T-helper 1 cell treated with Interleukin-12 subunit alpha and Interleukin-12 subunit beta and Interleukin-4 antibody, amounts not matched to agents 30 μg/mL and 1 μg/mL, for 36 hours (primary cell): ENCODE data around the gene CCL28.
A peak's percentile ranks its signal among the peaks of the same experiment; 100 is the strongest.
"Not testable (repeated sequence)": the region's sequence is repeated elsewhere in the genome, so short reads cannot be mapped to it uniquely, and the experiment has no call there.

Source experiments
- H3K27ac Mint-ChIP-seq: one replicate; pipeline ENCODE4 v1.8.0; 2021; ENCODE audit warnings: mild to moderate bottlenecking, mixed read lengths
- H3K27me3 Mint-ChIP-seq: one replicate; pipeline ENCODE4 v1.8.0; 2021; ENCODE audit warnings: low read depth, mixed read lengths
- H3K36me3 Mint-ChIP-seq: one replicate; pipeline ENCODE4 v1.8.0; 2021; ENCODE audit warnings: low read depth, mixed read lengths
- H3K4me1 Mint-ChIP-seq: one replicate; pipeline ENCODE4 v1.8.0; 2021; ENCODE audit warnings: low read depth, mixed read lengths
- H3K4me3 Mint-ChIP-seq: one replicate; pipeline ENCODE4 v1.8.0; 2021; ENCODE audit warnings: mild to moderate bottlenecking, moderate library complexity, mixed read lengths
- H3K9me3 Mint-ChIP-seq: one replicate; pipeline ENCODE4 v1.8.0; 2021; ENCODE audit warnings: mixed read lengths

The CCL28 gene

GRCh38 chr5:43418561-43418960 lies 6.4 kb upstream of the CCL28 start:
- no peak overlapping the region for H3K27ac Mint-ChIP-seq
- H3K9me3 Mint-ChIP-seq = no peaks in the 10 kb centered on the region
- H3K4me1 Mint-ChIP-seq = no peaks in the 10 kb centered on the region
- peaks cover 4% of the 10 kb centered on the region for H3K27me3 Mint-ChIP-seq
- no peak overlapping the region for H3K4me3 Mint-ChIP-seq
- H3K36me3 Mint-ChIP-seq = no peaks in the 10 kb centered on the region

- Mint-ChIP-seq H3K36me3 (no peaks in the 10 kb centered on the region), H3K27ac (no peak overlapping the region), H3K4me1 (no peaks in the 10 kb centered on the region), H3K27me3 (peaks cover 4% of the 10 kb centered on the region), H3K4me3 (no peak overlapping the region), H3K9me3 (no peaks in the 10 kb centered on the region)
Observed at GRCh38 chr5:43416803-43417394, 4.7 kb upstream of the CCL28 start.

DNA sequence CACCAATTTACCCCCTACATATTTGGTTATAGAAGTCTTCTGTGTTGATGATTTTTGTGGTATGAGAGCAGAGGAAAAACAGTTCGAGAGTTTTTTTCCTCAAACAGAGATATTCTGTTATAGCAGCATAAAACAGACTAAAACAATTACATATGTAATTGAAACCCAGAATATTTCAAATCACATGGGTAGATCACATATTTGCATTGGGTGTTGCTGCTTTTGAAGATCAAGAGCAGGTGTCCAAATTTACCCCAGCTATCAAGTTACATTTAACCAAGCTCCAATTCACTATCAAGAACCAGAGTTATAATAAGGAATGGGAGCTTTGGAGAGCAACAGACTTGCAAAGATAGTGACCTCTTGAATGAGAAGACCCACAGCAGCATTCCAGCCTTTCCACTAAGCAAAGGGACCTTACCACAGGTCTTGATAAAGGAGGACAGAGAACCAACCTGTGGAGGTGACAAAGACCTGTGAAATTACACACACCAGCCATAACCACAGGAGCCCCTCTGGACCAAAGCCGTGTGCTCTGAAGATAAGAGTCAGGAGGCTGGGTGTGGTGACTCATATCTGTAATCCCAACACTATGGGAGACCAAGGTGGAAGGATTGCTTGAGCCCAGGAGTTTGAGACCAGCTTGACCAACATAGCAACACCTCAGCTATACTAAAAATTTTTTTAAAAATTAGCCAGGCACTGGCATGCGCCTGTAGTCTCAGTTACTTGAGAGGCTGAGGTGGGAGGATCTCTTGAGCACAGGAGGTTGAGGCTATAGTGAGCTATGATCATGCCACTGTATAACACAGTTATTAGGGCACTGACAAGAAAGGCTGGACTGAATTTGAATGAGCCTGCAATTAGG lies 4.0 kb upstream of the CCL28 start:
- Mint-ChIP-seq H3K9me3 (no peaks in the 10 kb centered on the region), H3K4me1 (no peaks in the 10 kb centered on the region), H3K36me3 (no peaks in the 10 kb centered on the region), H3K27me3 (peaks cover 4% of the 10 kb centered on the region), H3K27ac (no peak overlapping the region), H3K4me3 (no peak overlapping the region)

DNA sequence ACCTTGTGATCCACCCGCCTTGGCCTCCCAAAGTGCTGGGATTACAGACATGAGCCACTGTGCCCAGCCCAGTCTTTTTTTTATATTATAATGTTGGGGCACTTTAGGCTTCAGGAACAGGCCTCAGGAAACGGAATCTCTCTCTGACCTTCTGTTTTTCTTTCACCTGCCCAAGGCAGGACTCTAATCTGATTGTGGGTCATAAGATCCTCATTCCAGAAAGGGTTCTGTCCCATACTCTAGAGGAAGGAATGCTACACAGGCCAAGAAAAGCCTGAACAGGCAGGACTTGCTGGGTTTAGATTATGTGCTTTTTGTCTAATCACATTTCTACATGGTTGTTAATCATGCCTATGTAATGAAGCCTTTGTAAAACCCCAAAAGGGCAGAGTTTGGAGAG lies 1.8 kb upstream of the CCL28 start:
- Mint-ChIP-seq H3K27ac (no peak overlapping the region), H3K9me3 (no peaks in the 10 kb centered on the region), H3K4me3 (no peak overlapping the region), H3K4me1 (no peaks in the 10 kb centered on the region), H3K36me3 (no peaks in the 10 kb centered on the region), H3K27me3 (peaks cover 4% of the 10 kb centered on the region)

GRCh38 chr5:43412644-43413043 lies 453 bp upstream of the CCL28 start:
- Mint-ChIP-seq H3K4me1 (no peaks in the 10 kb centered on the region), H3K4me3 (no peak overlapping the region), H3K9me3 (no peaks in the 10 kb centered on the region), H3K36me3 (no peaks in the 10 kb centered on the region), H3K27me3 (peaks cover 4% of the 10 kb centered on the region), H3K27ac (no peak overlapping the region)

GRCh38 chr5:43411495-43411894 lies 696 bp downstream of the CCL28 start:
- peaks cover 6% of the 10 kb centered on the region for H3K9me3 Mint-ChIP-seq
- H3K4me1 Mint-ChIP-seq = no peaks in the 10 kb centered on the region
- H3K36me3 Mint-ChIP-seq = no peaks in the 10 kb centered on the region
- no peak overlapping the region for H3K4me3 Mint-ChIP-seq
- peaks cover 10% of the 10 kb centered on the region for H3K27me3 Mint-ChIP-seq
- no peak overlapping the region for H3K27ac Mint-ChIP-seq

- Mint-ChIP-seq H3K4me3 (no peak overlapping the region), H3K27me3 (peaks cover 11% of the 10 kb centered on the region), H3K4me1 (no peaks in the 10 kb centered on the region), H3K9me3 (peaks cover 9% of the 10 kb centered on the region), H3K36me3 (no peaks in the 10 kb centered on the region), H3K27ac (no peak overlapping the region)
Observed at GRCh38 chr5:43410414-43410813, 1.8 kb downstream of the CCL28 start.

DNA sequence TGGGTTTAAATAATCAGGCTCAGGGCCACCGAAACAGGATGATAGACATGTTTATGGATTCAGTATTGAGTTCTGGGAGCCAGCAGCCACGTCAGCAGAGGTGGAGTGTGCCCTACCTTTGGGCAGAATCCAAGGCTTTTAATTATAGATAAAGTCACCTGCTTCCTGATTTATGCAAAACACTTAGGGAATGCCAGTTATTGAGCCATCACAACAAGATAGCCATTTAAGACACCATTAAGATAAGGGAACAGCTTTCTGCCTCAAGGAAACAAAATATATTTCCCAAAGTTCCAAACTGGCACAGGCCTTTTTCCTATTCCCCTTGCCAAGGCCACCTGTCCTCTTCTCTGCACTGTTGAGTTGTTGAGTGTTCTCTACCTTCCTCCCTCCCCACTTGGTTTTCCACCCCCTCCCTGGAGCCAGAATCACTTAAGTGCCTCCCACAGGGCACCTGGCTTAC lies 2.4 kb downstream of the CCL28 start:
- H3K9me3 Mint-ChIP-seq = peaks cover 14% of the 10 kb centered on the region
- H3K4me1 Mint-ChIP-seq = no peaks in the 10 kb centered on the region
- H3K36me3 Mint-ChIP-seq = no peaks in the 10 kb centered on the region
- H3K4me3 Mint-ChIP-seq = no peak overlapping the region
- peaks cover 14% of the 10 kb centered on the region for H3K27me3 Mint-ChIP-seq
- no peak overlapping the region for H3K27ac Mint-ChIP-seq

DNA sequence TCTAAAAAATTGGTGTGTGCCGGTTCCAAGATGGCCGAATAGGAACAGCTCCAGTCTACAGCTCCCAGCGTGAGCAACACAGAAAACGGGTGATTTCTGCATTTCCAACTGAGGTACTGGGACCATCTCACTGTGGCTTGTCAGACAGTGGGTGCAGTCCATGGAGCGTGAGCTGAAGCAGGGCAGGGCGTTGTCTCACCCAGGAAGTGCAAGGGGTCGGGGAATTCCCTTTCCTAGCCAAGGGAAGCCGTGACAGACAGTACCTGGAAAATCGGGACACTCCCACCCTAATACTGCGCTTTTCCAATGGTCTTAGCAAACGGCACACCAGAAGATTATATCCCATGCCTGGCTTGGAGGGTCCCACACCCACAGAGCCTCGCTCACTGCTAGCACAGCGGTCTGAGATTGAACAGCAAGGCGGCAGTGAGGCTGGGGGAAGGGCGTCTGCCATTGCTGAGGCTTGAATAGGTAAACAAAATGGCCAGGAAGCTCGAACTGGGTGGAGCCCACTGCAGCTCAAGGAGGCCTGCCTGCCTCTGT lies 9.6 kb downstream of the CCL28 start:
- H3K27me3 Mint-ChIP-seq = peaks cover 18% of the 10 kb centered on the region
- H3K9me3 Mint-ChIP-seq = peaks cover 29% of the 10 kb centered on the region
- not testable (repeated sequence) for H3K36me3 Mint-ChIP-seq, H3K27ac Mint-ChIP-seq, H3K4me1 Mint-ChIP-seq, H3K4me3 Mint-ChIP-seq

- Mint-ChIP-seq H3K9me3 (peaks cover 26% of the 10 kb centered on the region), H3K4me1 (peaks cover 8% of the 10 kb centered on the region), H3K27me3 (peaks cover 16% of the 10 kb centered on the region), H3K27ac (no peak overlapping the region), H3K4me3 (no peak overlapping the region), H3K36me3 (peaks cover 7% of the 10 kb centered on the region)
Observed at GRCh38 chr5:43401827-43402226, 10.4 kb downstream of the CCL28 start.

DNA sequence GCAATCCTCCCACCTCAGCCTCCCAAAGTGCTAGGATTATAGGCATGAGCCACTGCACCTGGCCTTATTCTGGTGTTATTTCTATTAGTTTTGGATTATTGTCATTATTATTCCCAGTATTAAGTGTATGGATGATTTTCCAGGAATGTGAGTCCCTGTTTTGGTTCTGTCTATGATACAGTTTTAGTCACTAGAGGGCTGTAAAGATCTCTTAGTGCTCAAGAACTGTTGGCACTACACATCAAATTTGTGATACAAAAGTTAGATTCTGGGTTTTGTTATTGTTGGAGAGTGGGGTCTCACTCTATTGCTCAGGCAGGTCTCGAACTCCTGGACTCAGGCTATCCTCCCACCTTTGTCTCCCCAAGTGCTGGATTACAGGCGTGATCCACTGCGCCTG lies 12.1 kb downstream of the CCL28 start:
- no peak overlapping the region for H3K27ac Mint-ChIP-seq
- no peak overlapping the region for H3K4me3 Mint-ChIP-seq
- peaks cover 17% of the 10 kb centered on the region for H3K9me3 Mint-ChIP-seq
- H3K4me1 Mint-ChIP-seq = peaks cover 13% of the 10 kb centered on the region
- H3K36me3 Mint-ChIP-seq = peaks cover 8% of the 10 kb centered on the region
- peaks cover 7% of the 10 kb centered on the region for H3K27me3 Mint-ChIP-seq

GRCh38 chr5:43396762-43397304 lies 15.4 kb downstream of the CCL28 start:
- Mint-ChIP-seq H3K27me3 (no peaks in the 10 kb centered on the region), H3K36me3 (peaks cover 8% of the 10 kb centered on the region), H3K4me1 (peaks cover 13% of the 10 kb centered on the region), H3K27ac (peak overlapping the region; percentile 99), H3K9me3 (no peaks in the 10 kb centered on the region), H3K4me3 (peak overlapping the region; percentile 99)

- Mint-ChIP-seq H3K27ac (no peak overlapping the region), H3K9me3 (no peaks in the 10 kb centered on the region), H3K27me3 (no peaks in the 10 kb centered on the region), H3K36me3 (peaks cover 10% of the 10 kb centered on the region), H3K4me3 (no peak overlapping the region), H3K4me1 (peaks cover 9% of the 10 kb centered on the region)
Observed at GRCh38 chr5:43390471-43390870, 21.7 kb downstream of the CCL28 start.

GRCh38 chr5:43389679-43390329 lies 22.4 kb downstream of the CCL28 start:
- peaks cover 9% of the 10 kb centered on the region for H3K4me1 Mint-ChIP-seq
- no peaks in the 10 kb centered on the region for H3K9me3 Mint-ChIP-seq
- no peaks in the 10 kb centered on the region for H3K27me3 Mint-ChIP-seq
- no peak overlapping the region for H3K27ac Mint-ChIP-seq
- H3K36me3 Mint-ChIP-seq = peaks cover 10% of the 10 kb centered on the region
- H3K4me3 Mint-ChIP-seq = no peak overlapping the region
